Measurements from ENCODE around the gene ASB3. TPM values are rescaled to one million over a fixed set of nuclear protein-coding genes. Genes with fewer than 3 reads are reported as not detected.

Gene ASB3
- total and polyA plus RNA-seq, 12 donors: 10.1 to 51.3 (median 21.4) TPM

DNA sequence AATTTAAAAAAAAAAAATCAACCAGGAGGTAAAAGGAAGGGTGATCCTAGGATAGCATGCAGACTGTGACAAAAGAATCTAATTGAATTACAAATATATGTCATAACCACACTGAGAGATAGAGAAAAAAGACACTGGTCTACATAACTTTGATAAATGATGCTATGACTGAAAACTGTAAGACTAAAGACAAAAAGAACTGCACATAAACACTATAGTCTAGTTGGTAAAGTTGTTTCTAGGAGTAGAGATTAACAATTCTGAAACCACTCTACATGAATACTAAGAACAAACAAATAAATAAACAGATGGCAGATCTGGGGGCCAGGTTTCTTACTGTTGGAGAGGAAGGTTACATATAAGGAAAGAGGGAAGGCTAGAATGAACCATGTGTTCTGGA, 33.7 kb downstream of the ASB3 start:
- DNase-seq: no peak
- H3K27me3 ChIP-seq: no peaks in the 10 kb centered on the region
- H3K4me1 ChIP-seq (replicated peaks in 1 of 2): peaks cover 0 to 13% of the 10 kb centered on the region in 2 donors
- no peaks in the 10 kb centered on the region for H3K9me3 ChIP-seq (replicated peaks in 1 of 3)
- H3K4me3 ChIP-seq: no peak overlapping the region
- H3K27ac ChIP-seq: no peak overlapping the region
- TF ChIP-seq POLR2A (IDR thresholded peaks at IDR 0.05): no peak
- TF ChIP-seq, protein P1, sequence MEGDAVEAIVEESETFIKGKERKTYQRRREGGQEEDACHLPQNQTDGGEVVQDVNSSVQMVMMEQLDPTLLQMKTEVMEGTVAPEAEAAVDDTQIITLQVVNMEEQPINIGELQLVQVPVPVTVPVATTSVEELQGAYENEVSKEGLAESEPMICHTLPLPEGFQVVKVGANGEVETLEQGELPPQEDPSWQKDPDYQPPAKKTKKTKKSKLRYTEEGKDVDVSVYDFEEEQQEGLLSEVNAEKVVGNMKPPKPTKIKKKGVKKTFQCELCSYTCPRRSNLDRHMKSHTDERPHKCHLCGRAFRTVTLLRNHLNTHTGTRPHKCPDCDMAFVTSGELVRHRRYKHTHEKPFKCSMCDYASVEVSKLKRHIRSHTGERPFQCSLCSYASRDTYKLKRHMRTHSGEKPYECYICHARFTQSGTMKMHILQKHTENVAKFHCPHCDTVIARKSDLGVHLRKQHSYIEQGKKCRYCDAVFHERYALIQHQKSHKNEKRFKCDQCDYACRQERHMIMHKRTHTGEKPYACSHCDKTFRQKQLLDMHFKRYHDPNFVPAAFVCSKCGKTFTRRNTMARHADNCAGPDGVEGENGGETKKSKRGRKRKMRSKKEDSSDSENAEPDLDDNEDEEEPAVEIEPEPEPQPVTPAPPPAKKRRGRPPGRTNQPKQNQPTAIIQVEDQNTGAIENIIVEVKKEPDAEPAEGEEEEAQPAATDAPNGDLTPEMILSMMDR (IDR thresholded peaks at IDR 0.05): no peak
- intact Hi-C loops (cut with DNase I): no loop called here
- peaks cover 0 to 9% of the 10 kb centered on the region in 2 donors for H3K36me3 ChIP-seq (replicated peaks in 1 of 2)

DNA sequence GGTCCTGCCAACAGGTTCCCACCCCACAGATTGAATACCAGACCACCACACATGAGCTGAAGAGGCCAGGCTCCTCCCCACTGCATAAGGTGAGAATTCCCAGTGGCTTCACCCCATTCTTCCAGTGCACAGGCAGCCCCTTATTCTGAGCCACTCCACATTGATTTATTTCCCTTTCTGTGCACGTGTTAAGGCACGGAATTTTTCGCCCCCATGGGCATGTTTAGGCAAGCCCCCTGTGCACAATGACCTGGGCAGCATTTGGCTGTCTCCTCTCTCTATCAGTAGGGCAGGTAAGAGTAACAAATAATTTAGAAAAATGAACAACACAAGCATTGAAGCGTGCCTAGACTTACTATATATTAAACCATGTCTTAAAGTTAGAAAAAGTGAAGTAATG, 34.4 kb downstream of the ASB3 start:
- TF ChIP-seq POLR2A (IDR thresholded peaks at IDR 0.05): no peak
- TF ChIP-seq, protein P1 (IDR thresholded peaks at IDR 0.05): no peak
- Histone ChIP-seq H3K27me3 (no peaks in the 10 kb centered on the region), H3K27ac (no peak overlapping the region), H3K36me3 (replicated peaks in 1 of 2) (peaks cover 0 to 13% of the 10 kb centered on the region in 2 donors), H3K4me3 (no peak overlapping the region), H3K9me3 (replicated peaks in 1 of 3) (no peaks in the 10 kb centered on the region), H3K4me1 (replicated peaks in 1 of 2) (peaks cover 0 to 13% of the 10 kb centered on the region in 2 donors)
- no peak for DNase-seq
- 89 to 94% (median 90%) methylated on average over 4 of the region's 4 CpGs for WGBS, 4 donors
- intact Hi-C loops (cut with DNase I): no loop called here

DNA sequence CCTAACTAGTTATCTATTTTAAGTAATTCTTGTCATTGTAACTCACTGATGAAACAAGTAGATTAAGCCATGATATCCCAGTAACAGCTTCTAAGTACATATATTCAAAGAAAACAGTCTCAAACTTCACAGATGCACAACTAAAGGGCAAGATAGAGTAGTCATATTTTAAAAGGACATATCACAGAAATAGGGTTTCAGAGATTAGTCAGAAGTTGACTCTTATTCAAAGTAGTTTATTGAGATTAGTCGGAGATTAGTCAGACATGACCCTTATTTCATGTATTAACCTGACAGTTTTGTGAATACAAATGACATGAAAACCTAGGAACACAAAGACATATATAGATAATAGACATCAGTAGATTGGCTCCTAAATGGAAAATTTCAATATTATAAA, 35.0 kb downstream of the ASB3 start:
- Histone ChIP-seq H3K36me3 (replicated peaks in 1 of 2) (peaks cover 0 to 13% of the 10 kb centered on the region in 2 donors), H3K9me3 (replicated peaks in 1 of 3) (no peaks in the 10 kb centered on the region), H3K27ac (no peak overlapping the region), H3K4me1 (replicated peaks in 1 of 2) (peaks cover 0 to 13% of the 10 kb centered on the region in 2 donors), H3K27me3 (no peaks in the 10 kb centered on the region), H3K4me3 (no peak overlapping the region)
- intact Hi-C loops (cut with DNase I): no loop called here
- WGBS, 4 donors: 38 to 70% (median 49%) methylated on average over 1 of the region's 1 CpG
- DNase-seq: no peak
- TF ChIP-seq, protein P1 (IDR thresholded peaks at IDR 0.05): no peak
- no peak for TF ChIP-seq POLR2A (IDR thresholded peaks at IDR 0.05)

DNA sequence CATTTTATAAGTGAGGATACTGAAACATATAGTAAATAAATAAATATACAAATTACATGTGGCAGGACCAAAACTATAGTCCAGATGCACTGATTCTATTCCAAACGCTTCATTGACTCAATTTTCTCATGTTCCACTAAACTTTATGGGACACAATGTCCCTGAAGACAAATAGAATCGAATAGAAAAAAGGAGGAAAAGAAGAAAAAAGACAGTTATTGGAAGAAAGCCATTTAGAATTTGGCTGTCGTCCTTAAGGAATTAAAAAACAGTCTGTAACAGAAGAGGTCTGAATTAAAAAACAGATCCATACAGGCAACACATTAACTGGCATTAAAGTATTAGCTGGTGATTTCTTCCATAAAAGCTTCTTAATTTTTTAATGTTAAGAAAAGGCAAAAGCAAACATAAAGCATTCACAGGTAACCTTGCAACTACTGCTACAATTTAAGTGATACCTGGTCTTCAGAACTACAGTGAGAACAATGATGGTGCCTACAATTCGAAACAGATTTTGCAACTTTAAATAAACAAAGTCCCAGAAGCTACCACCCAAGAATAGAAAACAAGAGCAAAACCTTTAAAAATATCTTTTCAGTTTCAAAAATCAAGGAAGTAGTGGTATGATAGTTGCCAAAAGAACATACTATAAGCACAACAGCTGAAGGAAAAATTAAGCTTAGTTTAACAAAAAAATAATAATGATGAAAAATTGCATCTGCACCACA, 36.5 kb downstream of the ASB3 start:
- no peak overlapping the region for H3K27ac ChIP-seq
- TF ChIP-seq, protein P1 (IDR thresholded peaks at IDR 0.05): no peak
- TF ChIP-seq POLR2A (IDR thresholded peaks at IDR 0.05): no peak
- H3K4me1 ChIP-seq (replicated peaks in 1 of 2): peaks cover 0 to 13% of the 10 kb centered on the region in 2 donors
- intact Hi-C loops (cut with DNase I): no loop called here
- peaks cover 0 to 6% of the 10 kb centered on the region in 2 donors for H3K36me3 ChIP-seq (replicated peaks in 1 of 2)
- H3K27me3 ChIP-seq: no peaks in the 10 kb centered on the region
- H3K9me3 ChIP-seq (replicated peaks in 1 of 3): no peaks in the 10 kb centered on the region
- H3K4me3 ChIP-seq: no peak overlapping the region
- WGBS, 4 donors: 55 to 67% (median 65%) methylated on average over 4 of the region's 4 CpGs
- no peak for DNase-seq

Measured in adrenal gland (tissue), 12 donors.